COLO668 (cell line): Measurements from ENCODE around the gene SLBP.
A peak's percentile ranks its signal among the peaks of the same experiment; 100 is the strongest.

Experiments
- DNase-seq: peaks from one replicate; lab custom pipeline; 2025; ENCODE audit not compliant: unreplicated experiment; lab: John Stamatoyannopoulos, UW

SLBP gene

GRCh38 chr4:1749370-1749769 lies 37.3 kb upstream of the SLBP start:
- no peak for DNase-seq

GRCh38 chr4:1748465-1748995 lies 36.4 kb upstream of the SLBP start:
- DNase-seq = peak; percentile 88

GRCh38 chr4:1747603-1747967 lies 35.5 kb upstream of the SLBP start:
- DNase-seq = no peak

GRCh38 chr4:1746919-1747602 lies 34.9 kb upstream of the SLBP start:
- peak; percentile 25 for DNase-seq

GRCh38 chr4:1746265-1746691 lies 34.2 kb upstream of the SLBP start:
- peak; percentile 79 for DNase-seq

GRCh38 chr4:1745697-1746096 lies 33.6 kb upstream of the SLBP start:
- no peak for DNase-seq

GRCh38 chr4:1745165-1745564 lies 33.0 kb upstream of the SLBP start:
- DNase-seq = no peak

- no peak for DNase-seq
These were observed 32.4 kb upstream of the SLBP start for GRCh38 chr4:1744552-1744951.

- no peak for DNase-seq
These were observed 31.9 kb upstream of the SLBP start for GRCh38 chr4:1743975-1744374.

- no peak for DNase-seq
These were observed 31.4 kb upstream of the SLBP start for GRCh38 chr4:1743551-1743950.

GRCh38 chr4:1741208-1741607 lies 29.1 kb upstream of the SLBP start:
- no peak for DNase-seq

- DNase-seq = no peak
These were observed 28.0 kb upstream of the SLBP start for GRCh38 chr4:1740021-1740545.

- DNase-seq = no peak
These were observed 27.2 kb upstream of the SLBP start for GRCh38 chr4:1739358-1739757.

- DNase-seq = no peak
These were observed 26.3 kb upstream of the SLBP start for GRCh38 chr4:1738410-1738809.

- DNase-seq = no peak
These were observed 25.5 kb upstream of the SLBP start for GRCh38 chr4:1737666-1738065.

- no peak for DNase-seq
These were observed 24.7 kb upstream of the SLBP start for GRCh38 chr4:1736812-1737211.

- no peak for DNase-seq
These were observed 23.1 kb upstream of the SLBP start for GRCh38 chr4:1735215-1735614.

GRCh38 chr4:1732911-1733310 lies 20.8 kb upstream of the SLBP start:
- DNase-seq = no peak

- peak; percentile 56 for DNase-seq
These were observed 19.1 kb upstream of the SLBP start for GRCh38 chr4:1731180-1731579.

GRCh38 chr4:1730532-1731135 lies 18.5 kb upstream of the SLBP start:
- no peak for DNase-seq

- no peak for DNase-seq
These were observed 16.2 kb upstream of the SLBP start for GRCh38 chr4:1728061-1728980.
